Measurements from ENCODE around the gene PRKAR1B. TPM values are rescaled to one million over a fixed set of nuclear protein-coding genes. Genes with fewer than 3 reads are reported as not detected.

The PRKAR1B gene
- total RNA-seq, 1 experiment from 2014 or later = 14.1 TPM

DNA sequence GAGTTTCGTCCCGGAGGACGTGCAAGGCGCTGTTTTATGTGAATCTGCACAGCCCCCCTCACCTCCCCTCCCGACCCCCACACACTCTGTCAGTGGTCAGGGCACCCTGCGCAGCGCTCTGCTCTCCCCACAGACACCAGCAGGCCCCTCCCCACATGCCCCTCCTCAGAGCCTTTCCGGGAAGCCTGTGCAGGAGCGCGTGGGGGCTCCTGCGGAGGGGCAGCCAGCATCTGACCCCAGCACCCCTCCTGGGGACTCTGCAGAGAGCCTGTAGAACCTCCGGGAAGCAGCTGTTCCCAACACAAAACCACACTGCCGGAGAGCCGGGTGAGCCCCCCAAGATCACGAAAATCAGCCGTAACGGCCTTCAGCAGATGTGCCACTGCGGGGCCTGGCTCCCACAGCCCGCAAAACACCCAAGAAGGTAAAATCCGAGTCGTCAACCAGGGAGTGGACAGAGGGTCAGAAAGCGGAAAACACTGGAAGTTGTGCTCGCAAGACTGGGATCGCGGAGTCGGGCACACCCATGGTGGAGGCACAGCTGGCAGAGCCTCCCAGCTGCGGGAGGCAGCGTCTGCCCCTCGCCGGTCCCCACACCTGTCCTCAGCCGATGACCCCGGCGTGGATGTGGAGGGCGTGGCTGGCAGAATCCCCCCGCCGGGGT is 153.7 kb downstream of the PRKAR1B start:
- intact Hi-C loops (cut with micrococcal nuclease) = no loop called here
- H3K9ac ChIP-seq (ENCODE audit: low read length) = no peak overlapping the region
- no peaks in the 10 kb centered on the region for H3K36me3 ChIP-seq (ENCODE audit: control insufficient read depth in 1 of 2, insufficient read depth in 2 of 2, low read length in 2 of 2)
- no peaks in the 10 kb centered on the region for H3K27me3 ChIP-seq (ENCODE audit: insufficient read depth, low read length)
- no peak for TF ChIP-seq CEBPB (IDR thresholded peaks at IDR 0.05; ENCODE audit: low read depth)
- TF ChIP-seq SIN3A (IDR thresholded peaks at IDR 0.05; ENCODE audit: low read depth) = no peak
- no peak for TF ChIP-seq REST (IDR thresholded peaks at IDR 0.05; ENCODE audit: low read depth)
- no peak for TF ChIP-seq EZH2 (IDR thresholded peaks at IDR 0.05)
- no peak for TF ChIP-seq FOSL1 (IDR thresholded peaks at IDR 0.05; ENCODE audit: low read depth)
- TF ChIP-seq, protein P1, sequence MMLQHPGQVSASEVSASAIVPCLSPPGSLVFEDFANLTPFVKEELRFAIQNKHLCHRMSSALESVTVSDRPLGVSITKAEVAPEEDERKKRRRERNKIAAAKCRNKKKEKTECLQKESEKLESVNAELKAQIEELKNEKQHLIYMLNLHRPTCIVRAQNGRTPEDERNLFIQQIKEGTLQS (IDR thresholded peaks at IDR 0.05) = no peak
- TF ChIP-seq JUND (IDR thresholded peaks at IDR 0.05) = no peak
- TF ChIP-seq ZBTB33 (IDR thresholded peaks at IDR 0.05; ENCODE audit: extremely low read depth, insufficient replicate concordance, low read length) = no peak
- TF ChIP-seq CBX3 (IDR thresholded peaks at IDR 0.05; ENCODE audit: low read depth) = no peak
- H3K9me2 ChIP-seq (ENCODE audit: insufficient read depth) = no peaks in the 10 kb centered on the region
- H3K9me3 ChIP-seq (ENCODE audit: control insufficient read depth in 1 of 2, insufficient read depth in 1 of 2, low read depth in 1 of 2, low read length in 2 of 2) = no peaks in the 10 kb centered on the region
- RAD21 ChIA-PET (ENCODE audit: low non-redundant PET in 1 of 2, low total read pairs in 2 of 2, uncharacterized antibody in 2 of 2, unreplicated experiment in 2 of 2) = no interaction called here
- no peak overlapping the region for H3K4me3 ChIP-seq (replicated peaks in 1 of 2; ENCODE audit: low read depth in 1 of 2, low read length in 2 of 2)
- H2AFZ ChIP-seq (ENCODE audit: low read depth, low read length, poor library complexity, severe bottlenecking) = no peak overlapping the region
- no peak for DNase-seq (ENCODE audit: low read depth, low spot score)
- BruUV-seq (replicated peaks) = no TSS peak
- no peaks in the 10 kb centered on the region for H3K79me2 ChIP-seq (ENCODE audit: insufficient read depth, low read length)
- H4K20me1 ChIP-seq (ENCODE audit: insufficient read depth) = no peaks in the 10 kb centered on the region
- POLR2A ChIA-PET = no interaction called here
- H3K27ac ChIP-seq (ENCODE audit: low read depth, low read length) = no peak overlapping the region
- H3K4me2 ChIP-seq (ENCODE audit: low read length) = no peak overlapping the region
- no peak for ATAC-seq
- no peaks in the 10 kb centered on the region for H3K4me1 ChIP-seq (ENCODE audit: control insufficient read depth in 1 of 2, insufficient read depth in 2 of 2, low read length in 2 of 2)
- CTCF ChIA-PET = no interaction called here

Measured in HCT116 (cell line).